IMR-90 (cell line): ENCODE results near the gene COL5A3. TPM values are rescaled to one million over a fixed set of nuclear protein-coding genes. Genes with fewer than 3 reads are reported as not detected.
"Not testable (repeated sequence)": the region's sequence is repeated elsewhere in the genome, so short reads cannot be mapped to it uniquely, and the experiment has no call there.

Source experiments
- ATAC-seq: fragments of 200-7000 bp; cut with Tn5 transposase; 2 replicates; pipeline ENCODE4 v1.9.1; 2020; ENCODE audit warnings: low read depth, mild to moderate bottlenecking, moderate library complexity
- BruUV-seq: library from RNA; stranded (reverse); fragments of 400-500 nt; replicated peaks from 2 replicates; lab custom pipeline; 2021; lab: Mats Ljungman, UMichigan
- CTCF ChIA-PET: fragments of 300-600 bp; formaldehyde crosslinking; extraction: SDS; loops from one replicate; lab custom pipeline; 2021; ENCODE audit warnings: antibody characterized with exemption; lab: Yijun Ruan, JAX
- POLR2A ChIA-PET: fragments of 300-600 bp; sonication (Branson Sonifier 250); formaldehyde crosslinking; loops from one replicate; lab custom pipeline; 2022; ENCODE audit warnings: antibody characterized with exemption; ENCODE audit not compliant: unreplicated experiment; lab: Charles Lee
- DNase-seq: peaks from one replicate; pipeline ENCODE4 v3.0.0; 2013
- H2AFZ ChIP-seq: replicated peaks from 2 replicates; pipeline ENCODE3; 2013; ENCODE audit warnings: low read length, mild to moderate bottlenecking; ENCODE audit not compliant: poor library complexity
- H2AK5ac ChIP-seq: 2 replicates; pipeline ENCODE4 v1.6.1; 2013; ENCODE audit warnings: low read depth, low read length, inconsistent platforms
- H2AK9ac ChIP-seq: replicated peaks from 2 replicates; pipeline ENCODE3; 2013; ENCODE audit warnings: mild to moderate bottlenecking, low read depth, low read length, moderate library complexity; ENCODE audit not compliant: poor library complexity
- H2BK120ac ChIP-seq: 2 replicates; pipeline ENCODE4 v1.6.1; 2013; ENCODE audit warnings: low read depth, low read length, inconsistent platforms
- H2BK15ac ChIP-seq: 3 replicates; pipeline ENCODE4 v1.6.1; 2013; ENCODE audit warnings: low read depth, low read length, inconsistent platforms
- H2BK20ac ChIP-seq: 2 replicates; pipeline ENCODE4 v1.6.1; 2013; ENCODE audit warnings: low read depth, mild to moderate bottlenecking, inconsistent platforms, low read length, moderate library complexity
- H2BK5ac ChIP-seq: 2 replicates; pipeline ENCODE4 v1.6.1; 2013; ENCODE audit warnings: mild to moderate bottlenecking, low read depth, low read length, inconsistent platforms; ENCODE audit not compliant: poor library complexity, severe bottlenecking
- H3K14ac ChIP-seq: replicated peaks from 2 replicates; pipeline ENCODE4 v1.6.1; 2013; ENCODE audit warnings: low read depth, low read length, inconsistent platforms
- H3K18ac ChIP-seq: 2 replicates; pipeline ENCODE4 v1.6.1; 2013; ENCODE audit warnings: low read depth, low read length, control low read depth
- H3K23ac ChIP-seq: 2 replicates; pipeline ENCODE4 v1.6.1; 2013; ENCODE audit warnings: low read depth, low read length, inconsistent platforms
- H3K27ac ChIP-seq: 2 replicates; pipeline ENCODE4 v1.5.1; 2013; ENCODE audit warnings: mild to moderate bottlenecking, control low read depth, low read length; ENCODE audit not compliant: insufficient read depth
- H3K27me3 ChIP-seq: 2 replicates; pipeline ENCODE4 v1.6.1; 2013; ENCODE audit warnings: low read length; ENCODE audit not compliant: control insufficient read depth, insufficient read depth
- H3K36me3 ChIP-seq: 2 replicates; pipeline ENCODE4 v1.6.1; 2013; ENCODE audit warnings: low read length, mixed read lengths; ENCODE audit not compliant: control insufficient read depth, insufficient read depth
- H3K4ac ChIP-seq: 2 replicates; pipeline ENCODE4 v1.6.1; 2013; ENCODE audit warnings: low read depth, low read length, inconsistent platforms
- H3K4me1 ChIP-seq: 2 replicates; pipeline ENCODE4 v1.6.1; 2013; ENCODE audit warnings: low read length, mixed read lengths; ENCODE audit not compliant: control insufficient read depth, insufficient read depth
- H3K4me2 ChIP-seq: 2 replicates; pipeline ENCODE4 v1.6.1; 2013; ENCODE audit warnings: low read depth, mild to moderate bottlenecking, control low read depth, low read length, moderate library complexity
- H3K4me3 ChIP-seq: 2 replicates; pipeline ENCODE4 v1.5.1; 2013; ENCODE audit warnings: low read depth, mild to moderate bottlenecking, control low read depth, low read length, moderate library complexity; ENCODE audit not compliant: insufficient read depth
- H3K56ac ChIP-seq: 2 replicates; pipeline ENCODE4 v1.6.1; 2013; ENCODE audit warnings: low read length, inconsistent platforms; ENCODE audit not compliant: insufficient read depth; ENCODE audit errors: extremely low read depth
- H3K79me1 ChIP-seq, 2 experiments: 2 replicates each; pipeline ENCODE4 v1.6.1; 2013; ENCODE audit warnings: low read length in 2 of 2, inconsistent platforms in 1 of 2, low read depth in 1 of 2
- H3K9ac ChIP-seq: 2 replicates; pipeline ENCODE4 v1.6.1; 2013; ENCODE audit warnings: low read depth, low read length, control low read depth
- H3K9me1 ChIP-seq: 2 replicates; pipeline ENCODE4 v1.6.1; 2013; ENCODE audit warnings: low read length, inconsistent platforms; ENCODE audit not compliant: insufficient read depth
- H3K9me3 ChIP-seq: 2 replicates; pipeline ENCODE4 v1.6.1; 2013; ENCODE audit warnings: low read length; ENCODE audit not compliant: control insufficient read depth, insufficient read depth
- H4K20me1 ChIP-seq: 2 replicates; pipeline ENCODE4 v1.6.1; 2013; ENCODE audit warnings: low read length, inconsistent platforms; ENCODE audit not compliant: insufficient read depth
- H4K5ac ChIP-seq: 2 replicates; pipeline ENCODE4 v1.6.1; 2013; ENCODE audit warnings: mild to moderate bottlenecking, low read depth, low read length, control low read depth
- H4K8ac ChIP-seq, 2 experiments: 2 replicates each; pipeline ENCODE4 v1.6.1; 2013; ENCODE audit warnings: low read depth in 2 of 2, low read length in 2 of 2, control low read depth in 1 of 2, inconsistent platforms in 1 of 2
- H4K91ac ChIP-seq: 2 replicates; pipeline ENCODE4 v1.6.1; 2013; ENCODE audit warnings: low read depth, low read length, inconsistent platforms; ENCODE audit not compliant: insufficient read depth
- CHD1 ChIP-seq: IDR thresholded peaks from 2 replicates; pipeline ENCODE4 v1.6.1; 2012; ENCODE audit warnings: low read depth, low read length, improper control_type of control experiment
- MAFK ChIP-seq: IDR thresholded peaks from 2 replicates; pipeline ENCODE4 v1.6.1; 2012; ENCODE audit warnings: low read depth, low read length, improper control_type of control experiment
- MAZ ChIP-seq: IDR thresholded peaks from 2 replicates; pipeline ENCODE4 v1.6.1; 2012; ENCODE audit warnings: low read depth, mild to moderate bottlenecking, low read length, improper control_type of control experiment, moderate library complexity, borderline replicate concordance
- MXI1 ChIP-seq: IDR thresholded peaks from 2 replicates; pipeline ENCODE4 v1.6.1; 2012; ENCODE audit warnings: low read depth, mild to moderate bottlenecking, low read length, moderate library complexity, borderline replicate concordance
- POLR2A ChIP-seq: IDR thresholded peaks from 2 replicates; pipeline ENCODE4 v1.6.1; 2012; ENCODE audit warnings: mild to moderate bottlenecking, low read depth, low read length
- RCOR1 ChIP-seq: IDR thresholded peaks from 2 replicates; pipeline ENCODE4 v1.6.1; 2012; ENCODE audit warnings: mild to moderate bottlenecking, low read length, improper control_type of control experiment; ENCODE audit not compliant: insufficient replicate concordance
- RFX5 ChIP-seq: IDR thresholded peaks from 2 replicates; pipeline ENCODE4 v1.8.0; 2012; ENCODE audit warnings: low read depth, mild to moderate bottlenecking, low read length, moderate library complexity
- WGBS, 2 experiments: methylation state at CpG; one replicate each; pipeline versions ENCODE4 v1.1.5 to v1.1.7; 2013; ENCODE audit warnings: missing lambda C conversion rate in 2 of 2; ENCODE audit not compliant: insufficient read length in 1 of 2; ENCODE audit errors: extremely low coverage in 2 of 2; 5-methylcytosine and 5-hydroxymethylcytosine counted together
- dilution Hi-C: fragments of 300-500 bp; cut with HindIII; formaldehyde crosslinking; loops from one replicate; pipeline ENCODE4 v1.14.3; 2018; ENCODE audit warnings: low sequenced_read_pairs; ENCODE audit not compliant: unreplicated experiment
- in situ Hi-C: fragments of 300-500 bp; cut with MboI; formaldehyde crosslinking; loops from 3 replicates; pipeline ENCODE4 v1.14.3; 2019; ENCODE audit warnings: low sequenced_read_pairs, inconsistent platforms, mixed read lengths
- intact Hi-C: fragments of 100-400 bp; cut with micrococcal nuclease; formaldehyde crosslinking; loops from 2 replicates; pipeline ENCODE4 v1.10.0; 2022
- polyA plus RNA-seq, 3 experiments: library from polyadenylated mRNA; depleted of rRNA; stranded (reverse); fragments of >200 nt; gene quantifications; 2 replicates each; pipeline ENCODE4 v1.2.3, GENCODE V29; 2012; ENCODE audit warnings: low replicate concordance in 1 of 3
- total RNA-seq: library from RNA; depleted of rRNA; stranded (reverse); fragments of >200 nt; gene quantifications from 2 replicates; pipeline ENCODE4 v1.2.3, GENCODE V29; 2012

The COL5A3 gene
- total and polyA plus RNA-seq, 2 of the 4 experiments (the other 2 are of a cell fraction), result 0.54 to 1.5 TPM

GRCh38 chr19:9923440-9923839, 86.9 kb downstream of the COL5A3 start:
- dilution Hi-C loops, result no loop called here
- no peak for ATAC-seq
- H2BK5ac ChIP-seq, result no peak overlapping the region
- H3K23ac ChIP-seq, result no peak overlapping the region
- no peaks in the 10 kb centered on the region for H3K27me3 ChIP-seq
- no peak overlapping the region for H2BK15ac ChIP-seq
- CTCF ChIA-PET, result interaction anchor here (1.0 kb wide), 1 partner anchor 12 kb away, joined by 3 read pairs; no protein-coding TSS in a partner anchor
- H3K36me3 ChIP-seq, result no peaks in the 10 kb centered on the region
- H4K8ac ChIP-seq, result no peak overlapping the region
- H2BK20ac ChIP-seq, result no peak overlapping the region
- no peak overlapping the region for H3K56ac ChIP-seq
- no peak overlapping the region for H2BK120ac ChIP-seq
- no peak overlapping the region for H3K14ac ChIP-seq
- no peaks in the 10 kb centered on the region for H3K79me1 ChIP-seq
- no TSS peak for BruUV-seq
- intact Hi-C loops, result no loop called here
- H3K9me3 ChIP-seq, result no peaks in the 10 kb centered on the region
- no peak overlapping the region for H3K4ac ChIP-seq
- POLR2A ChIA-PET, result no interaction called here
- no peak overlapping the region for H3K4me3 ChIP-seq
- H2AK9ac ChIP-seq, result no peak overlapping the region
- no peak overlapping the region for H3K9ac ChIP-seq
- H3K4me2 ChIP-seq, result no peak overlapping the region
- no peak overlapping the region for H4K5ac ChIP-seq
- no peaks in the 10 kb centered on the region for H4K20me1 ChIP-seq
- no peak for DNase-seq
- no peak for TF ChIP-seq CHD1
- no peak for TF ChIP-seq RFX5
- TF ChIP-seq MXI1, result no peak
- TF ChIP-seq MAZ, result no peak
- TF ChIP-seq RCOR1, result no peak
- TF ChIP-seq MAFK, result no peak
- no peak for TF ChIP-seq POLR2A
- no peaks in the 10 kb centered on the region for H3K9me1 ChIP-seq
- WGBS, 2 experiments, result no CpG with 5 or more reads among the region's 4 CpGs
- no peak overlapping the region for H2AK5ac ChIP-seq
- H2AFZ ChIP-seq, result no peak overlapping the region
- no peak overlapping the region for H4K91ac ChIP-seq
- H3K4me1 ChIP-seq, result no peaks in the 10 kb centered on the region
- no peak overlapping the region for H3K18ac ChIP-seq
- H3K27ac ChIP-seq, result no peak overlapping the region
- in situ Hi-C loops, result loop anchor here (10.0 kb wide), 1 partner anchor 461 kb away; the partner anchor contains the start of gene TYK2

GRCh38 chr19:9922782-9923379, 87.4 kb downstream of the COL5A3 start:
- H3K4me1 ChIP-seq, H3K4ac ChIP-seq, H4K8ac ChIP-seq, H3K18ac ChIP-seq, H4K20me1 ChIP-seq, DNase-seq, POLR2A ChIA-PET, H3K9me3 ChIP-seq, H3K27me3 ChIP-seq, H2AK9ac ChIP-seq, H3K4me3 ChIP-seq, H3K4me2 ChIP-seq, intact Hi-C loops, H3K79me1 ChIP-seq, BruUV-seq, H2AK5ac ChIP-seq, H3K9ac ChIP-seq, CTCF ChIA-PET, H2BK120ac ChIP-seq, H3K27ac ChIP-seq, H4K5ac ChIP-seq, H2BK15ac ChIP-seq, H2AFZ ChIP-seq, dilution Hi-C loops, H3K9me1 ChIP-seq, ATAC-seq, H3K14ac ChIP-seq, H2BK5ac ChIP-seq, H3K23ac ChIP-seq, H3K56ac ChIP-seq, H4K91ac ChIP-seq, H2BK20ac ChIP-seq, H3K36me3 ChIP-seq: not testable (repeated sequence)
- WGBS, 2 experiments, result 82% methylated on average over 2 of the region's 5 CpGs; no CpG with 5 or more reads in 1 of the 2 experiments
- in situ Hi-C loops, result loop anchor here (10.0 kb wide), 1 partner anchor 462 kb away; the partner anchor contains the start of gene TYK2
